HG02623 (cell line): ENCODE results near the gene CA10.

Experiments
- ATAC-seq: cut with Tn5 transposase; IDR thresholded peaks from one replicate; pipeline ENCODE4 v1.9.1; 2021; ENCODE audit warnings: moderate library complexity; ENCODE audit not compliant: unreplicated experiment

The CA10 gene

DNA sequence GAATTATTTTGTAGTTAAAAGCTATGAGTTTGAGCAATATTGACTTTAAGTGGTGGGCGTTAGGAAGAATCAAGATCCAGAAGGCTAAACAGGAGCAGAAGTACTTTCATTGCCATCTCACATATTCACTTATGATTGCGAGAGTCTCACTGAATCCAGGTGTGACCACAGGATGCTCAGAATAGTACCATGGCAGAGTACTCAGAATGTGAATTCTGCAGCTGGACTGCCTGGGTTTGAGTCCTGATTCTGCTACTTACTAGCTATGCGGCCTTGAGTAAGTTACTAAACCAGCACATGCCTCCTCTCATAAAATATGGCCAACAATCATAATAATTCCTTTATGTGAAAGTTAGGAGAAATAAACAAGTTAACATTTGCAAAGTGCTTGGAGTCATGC lies 109.5 kb downstream of the CA10 start:
- no peak for ATAC-seq

DNA sequence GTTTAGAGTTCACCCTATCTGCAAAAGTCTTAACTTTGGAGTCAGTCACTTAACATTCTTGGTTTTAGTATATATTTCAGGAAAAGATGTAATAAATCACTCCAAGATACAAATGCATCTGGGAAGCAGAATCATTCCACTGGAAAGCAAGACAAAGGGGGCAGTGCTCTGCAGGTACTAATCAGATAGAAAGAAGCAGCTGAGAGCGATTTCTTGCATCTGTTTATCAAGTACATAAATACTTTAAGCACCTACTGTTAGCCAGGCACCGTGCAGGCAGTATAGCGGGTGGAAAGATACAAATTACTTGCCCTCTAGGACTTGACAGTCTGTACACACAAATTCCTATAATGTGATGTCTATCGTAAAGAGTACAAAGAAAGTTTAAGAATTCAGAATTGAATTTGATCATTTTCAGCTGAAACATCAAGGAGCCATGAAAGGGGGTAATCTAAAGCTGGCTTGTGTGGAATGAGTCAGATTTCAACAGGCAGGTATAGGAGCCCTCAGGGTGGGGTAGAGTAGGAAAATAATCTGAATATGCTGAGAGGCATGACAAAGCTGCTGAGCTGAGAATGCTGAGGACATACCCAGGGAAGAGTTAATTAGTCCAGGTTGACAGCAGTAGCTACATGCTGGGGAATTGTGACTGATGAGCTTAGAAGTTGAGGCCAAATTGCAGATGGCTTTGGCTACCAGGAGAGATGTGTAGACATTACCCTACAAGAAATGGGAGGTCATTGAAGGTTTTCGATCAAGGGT lies 110.2 kb downstream of the CA10 start:
- no peak for ATAC-seq

DNA sequence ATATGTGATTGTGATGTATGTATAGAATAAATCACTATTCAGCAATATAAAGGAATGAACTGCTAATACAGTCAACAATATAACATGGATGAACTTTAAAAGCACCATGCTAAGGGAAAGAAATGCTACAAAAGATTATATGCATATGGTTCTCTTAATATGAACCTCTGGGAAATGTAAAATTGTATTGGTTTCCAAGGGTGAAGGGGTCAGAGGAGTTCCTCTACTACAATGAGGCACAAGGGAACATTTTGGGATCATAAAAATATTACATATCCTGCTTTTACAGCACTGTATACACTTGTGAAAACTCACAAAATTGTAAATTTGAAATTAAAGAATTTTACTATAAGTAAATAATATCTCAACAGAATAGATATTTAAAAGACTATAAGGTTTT lies 111.4 kb downstream of the CA10 start:
- no peak for ATAC-seq

DNA sequence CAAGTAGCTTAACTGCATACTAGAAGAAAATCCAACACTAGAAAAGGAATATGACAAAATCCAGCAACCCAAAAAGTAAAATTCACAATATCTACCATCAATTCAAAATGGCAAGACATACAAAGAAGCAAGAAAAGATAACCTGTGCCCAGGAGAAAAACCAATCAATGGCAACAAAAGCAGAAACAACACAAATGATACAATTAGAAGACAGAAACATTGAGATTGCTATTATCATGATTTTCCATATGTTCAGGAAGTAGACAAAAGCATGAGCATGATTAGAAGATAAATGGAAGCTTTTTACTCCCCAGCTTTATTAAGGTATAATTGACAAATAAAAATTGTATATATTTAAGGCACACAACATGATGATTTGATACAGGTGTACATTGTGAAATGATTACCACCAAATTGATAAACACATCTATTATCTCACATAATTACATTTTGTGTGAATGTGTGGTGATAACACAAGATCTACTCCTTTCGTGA lies 117.3 kb downstream of the CA10 start:
- no peak for ATAC-seq

DNA sequence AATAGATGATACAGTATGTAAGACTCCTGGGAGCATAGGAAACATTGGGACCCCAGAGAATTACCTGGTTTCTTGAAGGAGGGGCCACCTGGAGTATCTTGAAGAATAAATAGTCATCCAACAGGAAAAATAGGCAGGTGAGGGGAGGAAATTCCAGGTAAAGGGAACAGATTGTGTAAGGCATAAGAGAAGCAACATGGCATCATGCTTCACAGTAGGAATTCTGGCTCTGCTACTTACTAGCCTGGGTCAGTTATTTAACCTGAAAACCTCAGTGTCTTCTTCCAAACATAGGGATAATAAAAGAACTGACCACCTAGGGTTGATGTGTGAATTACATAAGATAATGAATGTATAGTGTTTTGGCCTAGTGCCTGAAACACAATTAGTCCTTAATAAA lies 122.1 kb downstream of the CA10 start:
- no peak for ATAC-seq

DNA sequence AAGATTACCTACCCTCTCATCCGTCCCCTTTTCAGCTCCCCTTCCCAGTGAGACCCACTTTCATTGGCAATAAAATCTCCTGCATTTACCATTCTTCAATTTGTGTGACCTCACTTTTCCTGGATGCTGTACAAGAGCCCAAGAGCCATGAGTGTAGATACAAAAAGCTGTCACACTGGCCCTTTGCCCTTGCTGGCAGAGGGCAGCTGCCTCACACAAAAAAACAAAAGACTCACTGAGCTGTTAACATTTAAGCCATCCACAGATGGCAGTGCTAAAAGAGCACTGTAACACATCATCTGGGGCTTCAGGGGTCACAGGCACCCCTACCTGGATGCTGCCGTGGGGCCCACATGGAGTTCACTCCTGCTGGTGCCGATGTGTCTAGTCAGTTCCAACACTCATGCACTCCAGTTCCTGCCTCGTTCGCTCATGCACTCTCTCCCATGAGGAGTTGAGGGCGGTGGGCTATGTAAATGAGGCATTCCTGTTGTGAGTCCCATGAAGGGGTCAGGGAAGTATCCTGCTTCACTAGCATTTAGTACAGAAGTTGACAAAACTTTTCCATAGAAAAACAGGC lies 123.1 kb downstream of the CA10 start:
- ATAC-seq, result no peak

DNA sequence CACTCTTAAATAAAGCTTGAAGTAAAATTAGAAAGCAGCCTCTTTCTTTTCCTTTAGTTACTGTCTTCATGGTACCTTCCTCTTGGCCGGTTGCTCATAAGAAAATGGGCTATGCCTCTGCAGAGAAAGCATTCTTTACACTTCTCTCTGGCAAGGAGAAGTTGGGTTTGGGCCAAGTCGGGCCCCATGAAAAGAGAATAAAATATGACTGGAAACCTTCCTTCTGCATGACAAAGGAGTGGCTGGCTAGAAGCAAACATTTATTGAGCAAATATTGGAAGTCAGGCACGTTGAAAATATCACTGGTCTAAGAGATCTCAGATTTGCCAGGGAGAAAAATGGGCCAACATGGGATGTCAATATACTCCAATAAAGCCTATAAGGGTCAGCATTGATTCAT lies 126.1 kb downstream of the CA10 start:
- no peak for ATAC-seq

DNA sequence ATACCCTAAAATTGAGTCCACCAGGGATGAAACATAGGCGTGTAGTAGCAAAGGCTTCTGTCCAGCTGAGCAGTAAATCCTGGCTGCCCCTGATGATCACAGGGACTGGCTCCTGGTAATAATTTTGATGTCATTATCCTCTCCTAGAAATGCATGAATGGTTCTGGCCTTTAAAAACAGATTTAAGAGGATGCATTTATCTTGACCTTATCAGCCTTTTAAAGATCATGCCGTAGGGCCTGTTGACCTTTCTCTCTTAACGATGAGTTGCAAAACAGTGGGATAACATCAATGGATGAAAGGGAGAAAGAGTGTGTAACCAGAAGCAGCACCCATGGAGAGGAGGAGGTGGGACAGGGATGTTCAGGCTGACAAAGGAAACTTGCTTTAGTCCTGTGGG lies 128.5 kb downstream of the CA10 start:
- no peak for ATAC-seq

DNA sequence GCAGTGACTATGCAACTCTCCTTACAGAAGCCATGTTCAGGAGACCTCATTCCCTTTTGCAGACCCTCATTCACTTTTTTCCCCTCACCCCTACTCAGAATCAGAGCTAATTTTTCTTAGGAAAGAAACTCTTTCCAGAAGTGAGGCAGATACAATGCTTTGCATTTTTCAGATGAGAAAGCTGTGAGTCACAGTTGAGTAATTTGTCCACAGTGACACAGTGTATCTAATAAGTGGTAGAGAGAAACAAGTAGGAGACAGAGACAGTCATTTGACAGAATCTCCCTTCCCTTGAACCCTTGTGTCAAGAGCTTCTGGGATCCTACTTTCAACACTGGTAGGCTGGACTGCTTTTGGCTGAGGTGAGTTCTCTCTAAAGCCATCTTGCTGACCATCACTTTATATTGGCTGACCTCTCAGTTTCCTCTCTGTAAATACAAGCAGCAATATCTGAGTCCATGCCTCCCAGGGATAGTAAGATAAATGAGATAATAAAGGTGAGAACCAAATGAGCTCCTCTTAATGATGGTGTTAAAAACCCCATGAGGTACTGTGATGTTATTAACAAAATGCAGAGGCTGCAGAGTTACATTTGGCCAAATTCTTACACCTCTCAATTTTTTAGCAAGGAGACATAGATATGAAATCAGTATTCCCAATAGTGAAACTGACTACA lies 130.8 kb downstream of the CA10 start:
- no peak for ATAC-seq

DNA sequence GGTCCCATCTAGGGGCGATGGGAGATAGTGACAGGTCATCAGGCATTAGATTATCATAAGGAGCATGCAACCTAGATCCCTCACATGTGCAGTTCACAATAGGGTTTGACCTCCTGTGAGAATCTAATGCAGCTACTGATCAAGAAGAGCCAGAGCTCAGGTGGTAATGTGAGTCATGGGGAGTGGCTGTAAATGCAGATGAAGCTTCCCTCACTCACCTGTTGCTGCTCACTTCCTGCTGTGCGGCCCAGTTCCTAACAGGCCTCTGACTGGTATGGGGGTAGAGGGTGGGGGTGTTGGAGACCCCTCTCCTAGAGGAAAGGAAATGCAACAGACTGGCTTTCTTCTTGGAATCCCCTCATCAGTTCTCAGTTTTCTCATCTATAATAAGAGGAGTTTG lies 131.4 kb downstream of the CA10 start:
- no peak for ATAC-seq

DNA sequence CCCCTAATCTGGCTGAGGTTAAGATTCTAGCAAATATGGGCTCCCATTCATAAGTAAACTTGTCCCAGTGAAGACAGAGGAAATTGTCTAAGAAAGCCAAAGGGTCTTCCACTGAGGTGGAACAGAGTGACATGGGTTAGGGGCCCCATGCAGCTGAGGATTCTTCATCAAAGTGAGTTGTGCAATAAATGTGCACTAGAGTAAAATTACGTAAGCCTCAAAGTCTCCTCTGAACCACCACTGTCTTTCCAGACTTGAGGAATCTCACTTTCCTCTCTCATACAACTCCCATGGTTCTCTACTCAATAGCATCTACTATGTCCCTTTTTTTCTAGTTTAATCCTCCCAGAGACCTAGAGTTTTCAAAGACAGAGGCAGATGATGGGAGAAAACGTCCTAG lies 132.4 kb downstream of the CA10 start:
- ATAC-seq, result no peak

DNA sequence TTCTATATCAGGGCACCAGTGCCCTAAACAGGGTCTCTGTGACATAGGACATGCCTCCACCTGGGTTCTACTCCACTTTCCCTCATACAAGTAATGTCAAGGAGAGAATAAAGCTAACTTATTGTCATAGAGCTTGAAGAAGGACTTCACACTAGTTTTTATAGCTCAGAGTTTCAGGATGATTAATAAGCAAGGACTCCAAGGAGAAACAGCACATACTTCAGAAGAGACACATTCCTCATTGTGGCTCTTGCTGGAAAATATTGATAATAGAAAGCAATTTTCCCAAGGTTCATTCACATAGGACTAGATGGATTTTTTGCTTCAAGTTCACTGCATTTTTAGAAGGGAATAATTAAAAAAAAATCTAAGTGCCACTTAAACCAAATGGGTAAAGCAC lies 133.3 kb downstream of the CA10 start:
- ATAC-seq, result no peak

DNA sequence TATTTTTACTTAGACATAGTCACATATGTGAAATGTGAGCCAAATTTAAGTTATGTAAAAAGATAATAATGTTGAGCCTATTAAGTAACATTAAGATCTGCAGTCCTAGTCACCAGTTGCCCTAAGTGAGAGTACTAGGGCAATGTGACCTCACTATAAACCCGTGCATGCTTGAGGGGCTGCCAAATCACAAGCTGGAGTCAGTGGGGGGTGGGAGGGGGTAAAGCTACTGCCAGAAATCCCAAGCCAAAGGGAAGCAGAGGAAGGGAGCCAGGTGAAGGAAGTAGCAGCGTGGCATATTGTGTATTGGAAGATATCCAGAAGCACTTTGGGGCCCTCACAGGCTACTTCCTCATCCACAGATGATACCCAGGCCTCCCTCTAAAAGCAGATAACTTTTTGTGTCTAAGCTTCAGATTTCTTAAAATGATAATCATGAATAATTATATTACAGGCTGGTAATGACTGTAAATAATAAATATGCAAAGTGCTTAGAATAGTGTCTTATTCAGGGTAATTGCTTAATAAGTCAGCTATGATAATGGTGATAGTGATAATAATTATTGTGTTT lies 134.1 kb downstream of the CA10 start:
- ATAC-seq, result no peak

DNA sequence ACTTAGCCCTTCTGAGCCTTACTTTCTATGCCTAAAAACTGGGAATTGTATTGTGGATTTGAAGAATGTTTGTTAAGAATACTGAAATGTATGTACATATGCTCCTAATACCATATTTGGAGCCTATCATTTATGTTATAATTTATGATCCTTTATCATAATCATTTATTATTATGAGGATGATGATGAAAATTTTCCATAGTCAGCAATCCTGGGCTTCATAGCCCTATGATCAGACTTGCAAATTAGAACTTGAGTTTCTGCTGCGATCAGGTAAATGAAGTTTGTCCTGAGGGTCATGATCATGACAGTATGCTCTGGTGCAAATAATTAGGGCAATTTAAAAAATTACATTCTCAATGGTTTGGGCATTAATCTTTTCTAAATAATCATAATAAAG lies 147.4 kb downstream of the CA10 start:
- no peak for ATAC-seq

DNA sequence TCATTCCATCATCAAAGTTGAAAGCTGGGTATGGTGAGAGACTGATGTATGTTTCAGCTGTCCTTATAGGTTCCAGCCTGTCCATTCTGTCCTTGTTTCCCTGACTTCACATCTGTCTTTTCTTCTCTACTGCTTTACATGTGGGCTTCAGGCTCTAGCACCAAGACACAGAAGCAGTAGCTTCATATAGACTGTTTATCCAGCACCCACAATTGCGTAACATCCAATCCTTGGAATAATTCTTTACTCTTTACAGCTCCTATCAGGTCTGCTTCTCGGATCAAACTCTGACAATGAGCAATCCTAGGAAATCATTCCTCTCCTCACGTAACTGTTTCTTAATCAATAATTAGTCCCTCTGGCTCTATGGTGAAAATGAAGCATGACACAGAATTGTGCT lies 158.9 kb downstream of the CA10 start:
- no peak for ATAC-seq

DNA sequence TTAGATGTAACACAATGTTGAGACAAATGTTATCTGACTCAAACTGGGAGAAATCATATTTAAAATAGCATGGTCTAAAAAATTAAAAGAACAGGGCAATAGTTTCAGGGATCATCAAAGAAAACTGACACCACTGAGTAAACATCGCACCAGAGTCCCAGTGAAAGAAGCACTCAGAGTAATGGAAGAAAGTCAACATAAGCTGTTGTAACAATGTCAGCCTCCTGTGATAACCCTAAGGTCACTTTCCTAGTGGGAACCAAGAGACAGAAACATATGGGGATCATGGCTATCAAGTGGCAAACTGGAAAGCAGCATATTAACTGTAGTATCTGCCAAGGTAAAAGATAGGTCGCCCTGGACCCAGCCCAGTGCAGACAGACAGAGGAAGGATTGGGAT lies 160.8 kb downstream of the CA10 start:
- no peak for ATAC-seq

DNA sequence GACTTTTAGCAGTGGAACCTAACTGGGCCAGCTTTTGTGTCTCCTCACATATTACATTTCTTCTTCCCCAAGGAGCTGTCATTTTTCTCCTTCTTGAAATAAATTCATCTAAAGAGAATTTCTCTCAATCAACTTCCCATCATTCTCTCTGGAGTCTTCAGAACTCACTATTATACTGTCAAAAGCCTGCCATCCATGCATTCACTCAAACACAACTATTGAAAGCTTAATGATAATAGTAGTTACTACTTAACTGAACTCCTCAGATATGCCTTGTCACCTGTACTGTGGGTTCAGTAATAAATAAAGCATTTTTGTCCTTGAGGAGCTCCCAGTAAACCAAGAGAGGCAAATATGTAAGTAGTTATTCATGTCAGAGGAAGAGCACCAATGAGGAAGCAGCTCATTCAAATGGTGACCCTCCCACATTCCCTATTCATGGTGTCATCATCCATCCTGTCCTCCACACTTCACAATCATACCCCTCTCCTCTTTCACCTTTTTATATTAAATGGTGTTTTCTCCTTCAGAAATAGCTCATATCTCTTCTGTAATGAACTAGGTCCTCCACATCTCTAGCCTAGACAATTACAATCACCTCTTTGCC lies 162.6 kb downstream of the CA10 start:
- no peak for ATAC-seq

DNA sequence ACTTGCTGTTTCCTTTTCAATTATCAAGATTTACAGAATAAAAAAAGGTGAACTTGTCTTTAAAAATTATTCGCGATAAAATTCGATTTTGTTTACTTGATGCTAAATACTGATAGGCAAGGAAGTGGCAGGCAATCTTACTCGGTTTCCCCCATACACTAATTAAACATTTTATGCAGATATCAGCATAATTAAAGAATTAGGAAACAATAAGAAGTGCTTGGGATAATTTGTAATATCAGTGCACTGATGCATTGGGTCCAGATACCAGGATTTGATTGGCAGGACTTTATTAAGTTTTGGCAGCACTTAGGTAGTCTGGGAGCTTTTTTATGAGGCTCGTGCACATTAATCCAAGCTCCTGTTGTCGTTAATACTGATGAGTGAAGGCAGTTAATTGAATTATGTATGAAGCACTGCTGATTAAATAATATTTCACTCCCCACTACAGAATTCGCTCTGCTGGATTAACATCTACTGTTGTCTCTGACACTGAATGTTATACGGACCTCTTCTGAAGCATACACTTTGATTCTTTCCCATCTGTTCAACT lies 165.6 kb downstream of the CA10 start:
- no peak for ATAC-seq

DNA sequence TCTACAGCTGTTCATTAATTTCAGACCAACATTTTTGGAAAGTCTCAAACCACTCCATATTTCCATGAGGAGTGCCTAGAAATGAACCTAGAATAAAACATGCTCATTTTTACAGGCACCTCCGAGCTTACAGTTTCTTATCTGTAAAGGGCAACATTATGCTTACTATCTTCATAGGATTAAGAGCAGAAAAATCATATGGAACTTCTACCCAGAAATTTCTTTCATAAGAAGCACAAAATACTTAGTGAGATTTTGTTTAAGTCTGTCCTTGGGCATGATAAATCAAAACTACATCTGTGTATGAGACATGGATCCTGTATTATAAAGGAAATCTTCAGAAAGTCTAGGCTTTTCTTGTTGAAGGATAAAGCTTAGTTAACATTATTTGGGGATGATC lies 187.4 kb downstream of the CA10 start:
- no peak for ATAC-seq

DNA sequence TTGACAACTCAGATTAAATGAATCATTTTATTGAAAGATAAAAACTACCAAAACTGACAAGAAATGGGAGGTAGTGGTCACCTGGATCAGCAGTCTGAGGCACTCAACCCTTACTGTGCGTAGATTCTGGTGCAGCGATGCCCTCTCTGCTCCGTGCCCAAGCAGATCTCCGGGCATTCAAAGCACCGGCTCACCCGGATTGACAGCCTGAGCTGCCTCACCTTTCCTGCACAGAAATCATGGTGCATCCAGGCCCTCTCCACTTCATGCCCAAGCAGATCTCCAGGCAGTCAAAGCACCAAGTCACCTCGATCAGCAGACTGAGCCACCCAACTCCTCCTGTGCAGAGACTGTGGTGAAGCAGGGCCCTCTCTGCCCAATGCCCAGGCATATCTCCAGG lies 196.8 kb downstream of the CA10 start:
- no peak for ATAC-seq

DNA sequence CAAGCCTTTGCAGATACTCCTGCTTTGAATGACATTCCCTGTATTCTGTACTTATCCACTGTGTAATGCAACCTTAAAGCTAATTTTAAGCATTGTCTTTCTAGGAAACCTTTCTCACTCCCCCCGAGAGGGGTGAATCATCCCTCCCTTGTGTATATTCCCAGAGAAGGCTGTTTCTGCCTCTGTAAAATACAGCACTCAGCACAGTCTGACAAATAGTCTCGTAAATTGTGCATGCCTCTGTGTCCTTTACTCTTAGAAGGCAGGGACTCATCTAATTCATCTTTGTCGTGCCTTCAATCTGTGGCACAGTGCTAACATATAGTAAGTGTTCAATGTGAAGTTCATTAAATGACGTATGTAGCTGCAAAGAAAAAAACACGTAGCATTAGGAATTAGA lies 200.7 kb downstream of the CA10 start:
- no peak for ATAC-seq
